Upper lobe of right lung (tissue), 1 donor: Measurements from ENCODE around the gene MLLT3. TPM values are rescaled to one million over a fixed set of nuclear protein-coding genes. Genes with fewer than 3 reads are reported as not detected.

Source experiments
- ATAC-seq: fragments of 200-7000 bp; cut with Tn5 transposase; one replicate; pipeline ENCODE4 v1.9.1; 2020; ENCODE audit warnings: mild to moderate bottlenecking, moderate library complexity
- DNase-seq: peaks from one replicate; pipeline ENCODE4 v3.0.0-alpha.2; 2020
- H3K27ac ChIP-seq: fragments of 200-600 bp; one replicate; pipeline ENCODE4 v1.8.0; 2022
- H3K27me3 ChIP-seq: fragments of 200-600 bp; one replicate; pipeline ENCODE4 v1.8.0; 2022; ENCODE audit warnings: mild to moderate bottlenecking
- H3K36me3 ChIP-seq: fragments of 200-600 bp; one replicate; pipeline ENCODE4 v1.8.0; 2022
- H3K4me1 ChIP-seq: fragments of 200-600 bp; one replicate; pipeline ENCODE4 v1.8.0; 2022
- H3K4me3 ChIP-seq: fragments of 200-600 bp; one replicate; pipeline ENCODE4 v1.8.0; 2022; ENCODE audit warnings: mild to moderate bottlenecking
- H3K9me3 ChIP-seq: fragments of 200-600 bp; one replicate; pipeline ENCODE4 v1.8.0; 2022
- CTCF ChIP-seq: fragments of 200-600 bp; IDR thresholded peaks from one replicate; pipeline ENCODE4 v1.8.0; 2022; ENCODE audit warnings: antibody characterized with exemption
- intact Hi-C: fragments of 100-400 bp; cut with DNase I; formaldehyde crosslinking; loops from one replicate; pipeline ENCODE4 v1.11.0; 2022
- total RNA-seq: library from RNA; stranded (reverse); fragmentation: NEBNext Ultra II Directional; extraction: Animal tissue kit (Norgen Biotek cat#: 25700); gene quantifications from one replicate; pipeline ENCODE4 v1.2.1, GENCODE V29; 2021
- donor health status: DM: no; HTN: yes; CAD: no; lungs with severe emphysema.

The MLLT3 gene
- total RNA-seq, 1 donor from 2014 or later = 15.4 TPM

GRCh38 chr9:20524776-20525175 is 97.5 kb downstream of the MLLT3 start:
- ATAC-seq = no peak
- intact Hi-C loops = no loop called here

GRCh38 chr9:20518737-20519136 is 103.6 kb downstream of the MLLT3 start:
- no peak for DNase-seq
- Histone ChIP-seq H3K27ac (no peak overlapping the region), H3K4me1 (no peaks in the 10 kb centered on the region), H3K36me3 (no peaks in the 10 kb centered on the region), H3K27me3 (no peaks in the 10 kb centered on the region), H3K4me3 (no peak overlapping the region), H3K9me3 (no peaks in the 10 kb centered on the region)
- intact Hi-C loops = no loop called here
- no peak for TF ChIP-seq CTCF
- no peak for ATAC-seq

More at GRCh38 chr9:20524776-20525175, 97.5 kb downstream of the MLLT3 start:
- no peak for DNase-seq
- Histone ChIP-seq H3K27ac (no peak overlapping the region), H3K36me3 (no peaks in the 10 kb centered on the region), H3K4me1 (no peaks in the 10 kb centered on the region), H3K4me3 (no peak overlapping the region), H3K9me3 (no peaks in the 10 kb centered on the region), H3K27me3 (no peaks in the 10 kb centered on the region)
- TF ChIP-seq CTCF = no peak

GRCh38 chr9:20513126-20513913 is 109.0 kb downstream of the MLLT3 start:
- Histone ChIP-seq H3K9me3 (no peaks in the 10 kb centered on the region), H3K36me3 (no peaks in the 10 kb centered on the region), H3K4me3 (no peak overlapping the region), H3K27me3 (no peaks in the 10 kb centered on the region), H3K4me1 (peaks cover 6% of the 10 kb centered on the region), H3K27ac (no peak overlapping the region)
- intact Hi-C loops = no loop called here
- DNase-seq = no peak
- ATAC-seq = peak; percentile 16
- TF ChIP-seq CTCF = no peak

- intact Hi-C loops = no loop called here
- no peak for TF ChIP-seq CTCF
- ATAC-seq (no peak), DNase-seq (no peak)
- H3K4me1 ChIP-seq = peaks cover 6% of the 10 kb centered on the region
- no peaks in the 10 kb centered on the region for H3K27me3 ChIP-seq
- H3K36me3 ChIP-seq = no peaks in the 10 kb centered on the region
- H3K9me3 ChIP-seq = no peaks in the 10 kb centered on the region
- no peak overlapping the region for H3K27ac ChIP-seq
- no peak overlapping the region for H3K4me3 ChIP-seq
Observed at GRCh38 chr9:20512636-20513035, 109.7 kb downstream of the MLLT3 start.

- no peak for TF ChIP-seq CTCF
Observed at GRCh38 chr9:20512106-20512505, 110.2 kb downstream of the MLLT3 start.

More at GRCh38 chr9:20512106-20512505, 110.2 kb downstream of the MLLT3 start:
- ATAC-seq = no peak
- Histone ChIP-seq H3K9me3 (no peaks in the 10 kb centered on the region), H3K4me1 (peaks cover 6% of the 10 kb centered on the region), H3K4me3 (no peak overlapping the region), H3K36me3 (no peaks in the 10 kb centered on the region), H3K27ac (no peak overlapping the region), H3K27me3 (no peaks in the 10 kb centered on the region)
- intact Hi-C loops = no loop called here
- no peak for DNase-seq
